HG02588 (cell line): ENCODE results near the gene CEACAM16.
"Not testable (repeated sequence)": the region's sequence is repeated elsewhere in the genome, so short reads cannot be mapped to it uniquely, and the experiment has no call there.

Experiments
- ATAC-seq: cut with Tn5 transposase; IDR thresholded peaks from one replicate; pipeline ENCODE4 v1.9.1; 2021; ENCODE audit warnings: mild to moderate bottlenecking, moderate library complexity; ENCODE audit not compliant: unreplicated experiment

CEACAM16 gene

DNA sequence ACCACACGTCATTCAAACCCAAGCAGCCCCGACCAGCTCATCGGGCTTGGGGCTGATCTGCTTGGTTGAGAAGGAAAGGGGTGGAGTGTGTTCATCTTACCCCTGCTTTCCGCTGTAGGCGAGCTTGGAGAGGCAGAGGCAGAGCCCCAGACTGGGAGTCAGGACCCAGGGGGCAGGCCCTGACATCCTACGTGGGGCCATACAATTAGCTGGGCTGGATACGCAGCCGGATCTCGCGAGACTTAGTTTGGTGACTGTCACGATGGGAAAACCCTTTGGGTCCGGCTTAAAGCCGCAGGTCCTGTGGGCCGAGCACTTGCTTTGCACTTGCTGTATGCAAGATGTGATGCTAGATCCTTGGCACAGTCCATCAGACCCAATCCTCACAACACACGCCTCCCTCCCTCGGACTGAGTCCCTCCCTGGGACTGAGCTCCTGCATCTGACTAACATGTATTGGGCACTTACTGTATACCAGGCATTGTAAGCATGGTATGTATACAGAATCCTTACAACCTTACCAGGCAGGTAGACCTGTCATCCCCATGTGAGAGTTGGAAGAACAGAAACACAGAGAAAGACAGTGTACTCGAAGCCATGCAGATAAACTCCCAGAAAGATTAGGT, 3.7 kb downstream of the CEACAM16 start:
- ATAC-seq, result no peak

DNA sequence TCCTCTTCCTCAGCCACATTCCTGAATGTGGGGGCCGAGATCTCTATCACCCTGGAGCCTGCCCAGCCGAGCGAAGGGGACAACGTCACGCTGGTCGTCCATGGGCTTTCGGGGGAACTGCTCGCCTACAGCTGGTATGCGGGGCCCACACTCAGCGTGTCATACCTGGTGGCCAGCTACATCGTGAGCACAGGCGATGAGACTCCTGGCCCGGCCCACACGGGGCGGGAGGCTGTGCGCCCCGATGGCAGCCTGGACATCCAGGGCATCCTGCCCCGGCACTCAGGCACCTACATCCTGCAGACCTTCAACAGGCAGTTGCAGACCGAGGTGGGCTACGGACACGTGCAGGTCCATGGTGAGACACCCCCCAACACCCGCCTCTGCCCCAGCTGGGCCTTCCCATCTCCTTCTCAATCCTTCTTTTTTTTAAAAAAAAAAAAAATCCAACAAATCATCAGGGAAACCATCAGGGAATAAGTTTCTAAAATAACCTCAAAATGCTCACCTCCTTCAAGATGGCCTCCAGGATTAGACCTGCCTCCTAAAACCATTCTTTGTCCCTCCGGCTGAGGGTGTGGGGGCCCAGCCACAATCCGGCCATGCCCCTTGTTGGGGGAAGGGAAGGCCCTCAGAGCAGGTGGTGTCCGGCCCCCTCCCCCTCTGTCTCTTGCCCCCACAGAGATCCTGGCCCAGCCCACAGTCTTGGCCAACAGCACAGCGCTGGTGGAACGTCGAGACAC, 4.6 kb downstream of the CEACAM16 start:
- ATAC-seq, result no peak

DNA sequence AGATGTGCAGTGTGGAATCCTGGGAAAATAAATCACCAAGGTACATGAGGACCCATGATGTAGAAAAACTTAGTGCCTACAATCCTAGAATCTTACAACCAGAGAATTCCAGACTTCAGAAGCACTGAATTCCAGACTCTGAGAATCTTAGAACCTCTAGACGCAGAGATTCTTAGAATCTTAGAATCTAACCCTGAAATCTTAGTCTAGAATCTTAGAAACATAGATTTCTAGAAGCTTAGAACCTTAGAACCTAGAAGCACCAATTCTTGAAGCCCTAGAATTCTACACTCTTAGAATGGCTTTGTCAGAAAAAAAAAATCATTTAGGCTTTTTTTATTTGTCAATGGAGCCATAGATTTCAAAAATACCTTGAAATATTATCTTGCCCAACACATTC, 6.0 kb downstream of the CEACAM16 start:
- ATAC-seq, result no peak

DNA sequence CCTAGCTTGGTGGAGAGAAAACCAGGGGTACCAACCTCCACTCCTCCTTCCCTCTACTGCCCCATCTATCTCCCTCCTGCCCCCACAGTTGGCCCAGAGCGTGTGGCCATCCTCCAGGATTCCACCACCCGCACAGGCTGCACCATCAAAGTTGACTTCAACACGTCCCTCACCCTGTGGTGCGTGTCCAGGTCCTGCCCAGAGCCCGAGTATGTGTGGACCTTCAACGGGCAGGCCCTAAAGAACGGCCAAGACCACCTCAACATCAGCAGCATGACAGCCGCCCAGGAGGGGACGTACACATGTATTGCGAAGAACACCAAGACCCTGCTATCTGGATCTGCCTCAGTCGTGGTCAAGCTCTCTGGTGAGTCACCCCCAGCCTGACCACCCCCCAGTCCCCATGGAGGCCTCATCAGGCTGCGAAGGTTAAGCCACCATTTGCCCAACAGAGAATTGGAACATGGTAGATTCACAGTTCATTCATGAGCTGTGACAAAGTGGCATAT, 6.6 kb downstream of the CEACAM16 start:
- no peak for ATAC-seq

DNA sequence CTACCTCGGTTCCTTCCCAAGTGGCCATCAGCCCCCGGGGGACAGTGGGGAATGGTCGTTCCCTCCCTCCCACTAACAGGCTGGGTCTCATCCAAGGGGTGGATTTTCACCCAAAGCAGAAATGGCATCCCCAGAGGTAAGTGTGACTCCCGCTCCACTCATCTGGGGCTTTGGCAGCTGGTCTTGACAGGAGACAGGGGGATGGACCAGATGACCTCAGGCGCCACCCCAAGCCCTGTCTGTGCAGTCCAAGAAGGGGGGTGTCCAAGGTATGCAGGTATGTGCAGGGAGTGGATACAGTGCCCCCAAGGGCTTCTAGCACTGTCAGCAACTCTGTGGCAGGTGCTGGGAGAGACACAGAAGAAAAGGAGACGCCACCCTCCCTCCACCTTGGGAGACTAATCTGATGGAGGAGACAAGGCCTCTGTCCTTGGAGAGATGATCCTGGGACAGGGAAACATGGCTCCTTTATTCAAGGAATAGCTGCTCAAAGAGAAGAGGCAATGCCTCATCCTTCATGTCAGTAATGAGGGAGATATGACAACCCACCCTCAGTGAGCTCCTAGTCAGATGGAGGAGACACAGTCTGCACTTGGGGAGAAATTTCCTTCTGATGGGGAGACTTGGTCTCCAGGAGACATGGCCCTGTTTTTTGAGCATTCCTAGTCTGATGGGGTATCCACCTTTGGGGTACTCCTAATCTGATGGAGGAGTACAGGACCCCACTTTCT, 7.7 kb downstream of the CEACAM16 start:
- no peak for ATAC-seq

DNA sequence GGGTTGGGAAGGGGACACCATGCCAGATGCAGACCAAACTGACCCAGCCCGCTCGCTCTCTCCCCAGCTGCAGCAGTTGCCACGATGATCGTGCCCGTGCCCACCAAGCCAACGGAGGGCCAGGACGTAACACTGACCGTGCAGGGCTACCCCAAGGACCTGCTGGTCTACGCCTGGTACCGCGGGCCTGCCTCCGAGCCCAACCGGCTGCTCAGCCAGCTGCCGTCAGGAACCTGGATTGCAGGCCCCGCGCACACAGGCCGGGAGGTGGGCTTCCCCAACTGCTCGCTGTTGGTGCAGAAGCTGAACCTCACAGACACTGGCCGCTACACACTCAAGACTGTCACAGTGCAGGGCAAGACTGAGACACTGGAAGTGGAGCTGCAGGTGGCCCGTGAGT, 8.8 kb downstream of the CEACAM16 start:
- ATAC-seq, result no peak

DNA sequence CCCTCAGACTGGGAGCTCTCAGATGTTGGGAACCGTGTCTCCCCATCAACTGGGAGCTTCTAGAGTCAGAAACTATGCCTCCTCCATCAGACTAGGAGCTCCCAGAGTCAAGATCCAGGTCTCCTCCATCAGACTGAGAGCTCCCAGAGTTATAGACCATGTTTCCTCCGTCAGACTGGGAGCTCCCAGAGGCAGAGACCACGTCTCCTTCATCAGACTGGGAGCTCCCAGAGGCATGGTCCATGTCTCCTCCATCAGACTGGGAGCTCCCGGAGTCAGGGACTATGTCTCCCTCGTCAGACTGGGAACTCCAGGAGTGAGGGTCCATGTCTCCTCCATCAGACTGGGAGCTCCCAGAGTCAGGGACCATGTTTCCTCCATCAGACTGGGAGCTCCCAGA, 10.0 kb downstream of the CEACAM16 start:
- no peak for ATAC-seq

DNA sequence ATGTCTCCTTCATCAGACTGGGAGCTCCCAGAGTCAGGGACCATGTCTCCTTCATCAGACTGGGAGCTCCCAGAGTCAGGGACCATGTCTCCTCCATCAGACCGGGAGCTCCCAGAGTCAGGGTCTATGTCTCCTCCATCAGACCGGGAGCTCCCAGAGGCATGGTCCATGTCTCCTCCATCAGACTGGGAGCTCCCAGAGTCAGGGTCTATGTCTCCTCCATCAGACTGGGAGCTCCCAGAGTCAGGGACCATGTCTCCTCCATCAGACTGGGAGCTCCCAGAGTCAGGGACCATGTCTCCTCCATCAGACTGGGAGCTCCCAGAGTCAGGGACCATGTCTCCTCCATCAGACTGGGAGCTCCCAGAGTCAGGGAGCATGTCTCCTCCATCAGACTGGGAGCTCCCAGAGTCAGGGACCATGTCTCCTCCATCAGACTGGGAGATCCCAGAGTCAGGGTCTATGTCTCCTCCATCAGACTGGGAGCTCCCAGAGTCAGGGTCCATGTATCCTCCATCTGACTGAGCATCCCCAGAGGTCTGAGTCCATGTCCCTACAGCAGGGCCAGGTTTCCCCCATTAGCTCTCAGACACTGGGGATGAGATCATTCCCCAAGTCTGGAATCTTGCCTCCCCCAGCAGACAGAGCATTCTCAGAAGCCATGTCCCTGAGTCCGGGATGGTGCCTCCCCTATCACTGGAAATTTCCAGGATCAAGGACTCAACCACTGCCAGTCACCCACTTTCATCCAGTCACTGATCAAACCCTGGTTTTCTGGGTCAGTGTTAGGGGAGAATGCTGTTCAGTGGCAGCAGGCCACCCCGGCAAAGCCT, 10.7 kb downstream of the CEACAM16 start:
- not testable (repeated sequence) for ATAC-seq

DNA sequence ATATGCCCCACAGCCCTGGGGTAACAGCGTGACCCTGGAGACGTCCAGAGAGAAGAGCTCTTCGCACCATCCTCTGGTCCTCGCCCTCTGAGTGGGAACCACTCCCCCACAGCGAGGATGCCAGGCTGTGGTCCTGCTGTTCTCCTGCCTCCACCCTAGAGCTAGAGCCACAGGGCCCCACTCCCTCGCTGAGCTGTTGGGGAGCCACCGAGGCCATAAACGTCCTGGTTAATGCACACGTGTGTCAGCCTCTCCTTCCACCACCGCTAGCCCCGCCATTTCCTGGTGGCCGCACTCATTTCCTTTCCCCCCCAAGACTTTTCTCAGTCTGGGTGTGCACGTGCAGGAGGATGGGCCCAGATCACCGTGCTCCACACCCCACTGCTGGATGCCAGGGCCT, 11.5 kb downstream of the CEACAM16 start:
- no peak for ATAC-seq

DNA sequence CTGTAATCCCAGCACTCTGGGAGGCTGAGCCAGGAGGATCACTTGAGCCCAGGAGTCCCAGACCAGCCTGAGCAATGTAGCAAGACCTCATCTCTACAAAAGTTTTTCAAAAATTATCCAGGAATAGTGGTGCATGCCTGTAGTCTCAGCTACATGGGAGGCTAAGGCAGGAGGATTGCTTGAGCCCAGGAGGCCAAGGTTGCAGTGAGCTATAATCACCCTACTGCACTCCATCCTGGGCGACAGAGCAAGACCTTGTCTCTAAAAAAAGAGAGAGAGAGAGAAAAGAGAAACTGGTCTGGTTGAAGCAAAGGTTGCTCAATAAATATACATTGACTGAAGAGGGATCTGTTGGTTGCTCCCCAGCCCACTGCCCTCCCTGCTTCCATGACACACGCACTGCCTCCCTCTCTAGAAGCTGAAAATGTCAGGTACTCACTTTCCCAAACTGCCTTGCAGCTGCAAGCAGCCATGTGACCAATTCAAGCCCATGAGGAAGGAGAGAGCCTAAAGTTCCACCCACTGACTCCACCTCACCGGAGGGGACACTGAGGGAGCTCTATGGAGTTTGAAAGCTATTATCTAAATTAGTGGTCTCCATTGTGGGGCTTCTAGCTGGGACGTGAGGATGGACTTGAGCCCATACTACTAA, 14.0 kb downstream of the CEACAM16 start:
- ATAC-seq, result no peak

DNA sequence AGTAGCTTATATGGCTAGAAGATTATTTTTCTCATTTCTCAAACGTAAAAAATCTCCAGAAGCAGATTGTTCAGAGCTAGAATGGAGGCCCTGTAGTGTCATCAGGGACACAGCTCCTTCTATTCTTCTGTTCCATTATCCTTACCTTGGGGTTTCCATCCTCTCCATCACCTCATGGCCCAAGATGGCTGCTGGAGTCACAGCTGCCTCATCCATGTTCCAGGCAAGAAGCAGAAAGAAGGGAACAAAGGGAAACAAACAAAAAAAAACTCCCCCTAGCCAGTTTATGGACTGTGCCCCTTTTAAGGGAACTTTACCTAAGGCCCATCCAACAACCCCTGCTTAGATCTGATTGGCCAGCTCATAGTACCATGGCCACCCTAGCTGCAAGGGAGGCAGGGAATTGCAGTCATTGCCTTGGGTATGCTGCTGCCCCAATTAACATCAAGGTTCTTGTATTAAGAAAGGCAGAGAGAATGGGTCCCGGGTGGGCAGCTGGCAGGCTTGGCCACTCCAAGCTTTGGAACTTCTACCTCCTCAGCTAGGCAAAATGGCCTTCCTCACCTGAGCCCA, 15.7 kb downstream of the CEACAM16 start:
- no peak for ATAC-seq

DNA sequence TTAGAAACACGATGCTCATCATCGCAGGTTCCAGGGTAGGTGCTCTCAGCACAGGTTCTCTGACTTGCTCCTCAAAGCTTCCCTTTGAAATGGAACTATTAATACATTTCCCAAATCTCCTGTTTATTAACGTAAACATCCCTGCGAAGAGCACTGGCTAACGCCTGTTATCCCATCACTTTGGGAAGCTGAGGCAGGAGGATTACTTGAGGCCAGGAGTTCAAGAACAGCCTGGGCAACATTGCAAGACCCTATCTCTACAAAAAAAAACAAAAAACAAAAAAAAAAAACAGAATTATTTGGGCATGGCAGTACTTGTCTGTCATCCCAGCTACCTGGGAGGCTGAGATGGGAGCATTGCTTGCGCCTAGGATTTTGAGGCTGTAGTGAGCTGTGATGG, 18.7 kb downstream of the CEACAM16 start:
- no peak for ATAC-seq

DNA sequence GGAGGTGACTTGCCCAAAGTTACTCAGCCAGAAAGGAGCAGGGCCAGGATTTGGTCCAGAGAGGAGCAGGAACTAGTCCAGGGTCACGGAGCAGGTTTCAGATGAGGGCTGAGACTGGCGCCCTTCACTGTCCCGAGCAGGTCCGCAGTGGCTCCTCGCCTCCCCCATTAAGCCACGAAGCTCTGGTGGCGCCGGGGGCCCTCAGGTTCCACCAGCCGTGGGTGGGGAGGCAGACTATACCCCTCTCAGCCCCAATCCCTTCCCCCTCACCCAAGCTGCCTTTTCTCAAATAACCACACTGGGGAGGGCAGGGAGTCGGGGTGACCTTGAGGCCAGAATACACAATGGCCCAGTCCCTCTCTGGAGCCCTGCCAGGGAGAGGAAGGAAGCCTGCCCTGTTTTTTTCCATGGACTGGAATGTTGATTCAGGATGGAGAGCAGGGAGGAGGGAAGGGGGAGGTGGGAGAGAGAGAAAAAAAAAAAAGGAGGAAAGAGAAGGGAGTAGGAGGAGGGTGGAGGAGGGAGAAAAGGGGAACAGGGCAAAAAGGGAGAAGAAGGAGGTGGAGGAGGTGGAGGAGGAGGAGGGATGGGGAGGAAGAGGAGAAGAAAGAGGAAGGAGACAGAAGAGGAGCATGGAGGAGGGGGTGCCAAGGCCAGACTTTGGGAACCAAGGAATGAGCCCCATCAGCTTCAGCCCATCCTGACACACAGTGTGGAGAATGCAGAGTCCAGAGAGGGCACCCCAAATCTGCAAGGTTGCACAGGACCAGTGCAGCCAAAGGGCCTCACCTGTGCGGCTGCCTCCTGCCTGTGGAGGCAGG, 19.7 kb downstream of the CEACAM16 start:
- no peak for ATAC-seq

DNA sequence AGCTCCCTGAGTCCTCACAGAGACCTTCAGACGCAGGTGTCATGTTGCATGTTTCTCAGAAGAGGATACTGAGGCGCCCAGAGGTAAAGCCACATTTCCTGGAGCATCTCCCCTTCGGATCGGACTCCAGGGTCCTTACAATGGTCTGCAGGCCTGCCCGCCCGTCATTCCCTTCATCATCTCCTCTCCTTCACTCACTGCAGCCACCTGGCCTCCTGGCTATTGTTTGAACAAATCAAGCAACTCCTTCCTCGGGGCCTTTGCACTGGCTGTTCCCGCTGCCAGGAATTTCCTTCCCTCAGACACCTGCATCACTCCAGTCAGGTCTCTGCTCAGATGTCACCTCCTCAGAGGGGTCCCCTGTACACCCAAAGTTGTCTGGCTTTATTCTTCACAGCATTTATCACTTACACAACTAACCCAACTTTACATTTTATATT, 20.3 kb downstream of the CEACAM16 start:
- no peak for ATAC-seq

DNA sequence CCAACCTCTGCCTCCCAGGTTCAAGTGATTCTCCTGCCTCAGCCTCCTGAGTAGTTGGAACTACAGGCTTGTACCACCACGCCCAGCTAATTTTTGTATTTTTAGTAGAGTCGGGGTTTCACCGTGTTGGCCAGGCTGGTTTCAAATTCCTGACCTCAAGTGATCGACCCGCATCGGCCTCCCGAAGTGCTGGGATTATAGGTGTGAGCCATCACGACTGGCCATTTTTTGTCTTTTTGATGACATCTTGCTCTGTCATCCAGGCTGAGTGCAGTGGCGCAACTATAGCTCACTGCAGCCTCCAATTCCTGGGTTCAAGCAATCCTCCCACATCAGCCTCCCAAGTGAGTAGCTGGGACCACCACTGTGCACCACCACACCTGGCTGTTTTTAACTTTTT, 21.4 kb downstream of the CEACAM16 start:
- not testable (repeated sequence) for ATAC-seq

DNA sequence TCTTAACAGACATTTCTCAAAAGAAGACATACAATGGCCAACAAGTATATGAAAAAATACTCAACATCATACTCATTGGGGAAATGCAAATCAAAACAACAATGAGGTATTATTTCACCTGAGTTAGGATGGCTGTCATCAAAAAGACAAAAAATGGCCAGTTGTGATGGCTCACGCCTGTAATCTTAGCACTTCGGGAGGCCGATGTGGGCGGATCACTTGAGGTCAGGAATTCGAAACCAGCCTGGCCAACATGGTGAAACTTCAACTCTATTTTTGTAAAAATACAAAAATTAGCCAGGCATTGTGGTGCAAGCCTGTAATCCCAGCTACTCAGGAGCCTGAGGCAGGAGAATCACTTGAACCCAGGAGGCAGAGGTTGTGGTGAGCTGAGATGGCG, 22.0 kb downstream of the CEACAM16 start:
- ATAC-seq, result no peak

DNA sequence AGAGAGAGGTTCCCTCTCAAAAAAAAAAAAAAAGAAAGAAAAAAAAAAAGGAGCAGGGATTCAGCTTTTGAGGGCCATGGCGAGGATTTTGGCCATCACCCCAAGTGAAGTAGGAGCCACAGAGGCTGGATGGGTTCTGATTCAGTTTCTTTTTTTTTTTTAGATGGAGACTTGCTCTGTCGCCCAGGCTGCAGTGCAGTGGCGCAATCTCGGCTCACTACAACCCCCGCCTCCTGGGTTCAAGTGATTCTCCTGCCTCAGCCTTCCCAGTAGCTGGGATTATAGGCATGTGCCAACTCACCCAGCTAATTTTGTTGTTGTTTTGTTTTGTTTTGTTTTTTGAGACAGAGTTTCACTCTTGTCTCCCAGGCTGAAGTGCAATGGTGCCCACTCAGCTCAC, 22.4 kb downstream of the CEACAM16 start:
- not testable (repeated sequence) for ATAC-seq

DNA sequence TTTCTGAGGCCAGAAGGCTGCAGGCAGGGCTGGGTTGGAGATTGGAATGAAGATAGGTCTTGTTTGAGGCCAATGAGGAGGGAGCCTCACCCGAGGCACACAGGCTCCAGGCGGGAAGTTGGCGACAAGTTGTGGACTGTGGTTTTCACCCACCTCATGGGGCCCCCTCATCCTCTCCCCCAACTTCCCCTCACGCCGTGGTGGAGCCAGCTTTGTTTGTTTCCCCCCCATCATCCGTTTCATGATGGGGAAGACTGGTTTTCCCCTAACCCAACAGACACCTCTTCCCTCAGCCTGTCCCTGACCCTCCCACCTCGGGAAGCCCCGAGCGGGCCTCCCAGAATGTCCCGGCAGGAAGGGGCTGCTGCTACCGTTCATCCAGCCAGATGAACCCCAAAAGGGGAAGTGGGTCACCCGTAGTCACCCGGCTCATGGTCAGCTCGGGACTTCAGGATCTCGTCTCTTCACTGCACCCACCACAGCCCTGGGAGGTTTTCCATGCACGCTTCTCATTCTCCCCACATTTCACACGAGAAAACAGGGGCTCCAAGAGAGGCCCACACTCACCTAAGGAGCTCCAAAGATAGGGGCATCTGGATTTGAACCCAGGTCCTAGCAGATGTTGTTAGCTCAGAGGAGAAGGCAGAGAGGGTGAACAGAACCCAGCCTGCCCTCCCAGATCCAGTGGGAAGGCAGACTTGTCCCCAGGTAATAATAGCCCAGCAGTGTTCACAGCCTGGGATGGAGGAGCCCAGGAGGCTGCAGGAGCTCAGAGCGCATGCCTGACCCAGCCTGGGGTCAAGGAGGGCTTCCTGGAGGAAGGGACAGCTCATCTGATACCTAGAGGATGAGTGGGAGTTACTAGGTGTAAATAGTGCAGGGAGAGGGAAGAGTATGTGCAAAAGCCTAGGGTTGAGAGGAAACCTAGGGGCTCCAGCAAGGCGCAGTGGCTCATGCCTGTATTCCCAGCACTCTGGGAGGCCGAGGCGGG, 23.5 kb downstream of the CEACAM16 start:
- ATAC-seq, result no peak
